ENCODE results near the gene NT5C3A. TPM values are rescaled to one million over a fixed set of nuclear protein-coding genes. Genes with fewer than 3 reads are reported as not detected.

NT5C3A gene
- total RNA-seq, 2 donors from 2014 or later, result 17.5 to 22.1 TPM

DNA sequence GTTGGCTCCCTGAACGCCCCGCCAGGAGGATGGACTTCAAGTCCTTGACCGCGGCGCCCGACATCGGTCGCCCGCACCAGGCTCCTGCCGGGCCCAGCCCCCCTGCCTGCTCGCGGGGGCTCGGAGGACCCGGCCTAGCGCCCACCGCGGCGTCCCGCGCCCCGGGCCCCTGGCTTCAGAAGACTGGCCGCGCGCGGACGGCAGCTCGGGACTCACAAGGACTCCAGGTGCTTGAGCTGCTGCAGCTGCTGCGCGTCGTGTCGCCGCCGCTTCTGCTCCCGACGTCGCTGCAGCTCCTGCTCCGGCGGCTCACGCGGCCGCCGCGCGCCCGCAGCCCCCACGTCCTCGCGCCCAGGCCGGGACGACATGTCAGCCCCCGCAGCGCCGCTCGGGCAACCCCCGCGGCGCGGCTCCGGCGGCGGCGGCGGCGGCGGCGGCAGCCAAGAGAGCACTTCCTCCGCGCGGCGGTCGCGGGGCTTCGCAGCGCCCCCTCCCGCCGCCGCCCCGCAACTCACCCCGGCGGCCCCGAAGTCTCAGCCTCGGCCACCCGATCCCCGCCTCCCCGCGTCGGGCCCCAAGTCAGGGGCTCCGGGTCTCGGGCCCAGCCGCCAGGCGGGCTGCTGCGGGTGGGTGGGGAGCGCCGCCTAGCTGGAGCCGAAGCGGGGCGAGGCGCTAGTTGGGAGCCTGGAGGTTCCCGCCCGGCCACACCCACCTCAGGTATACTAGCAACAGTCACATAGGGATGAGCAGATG is 46.6 kb upstream of the NT5C3A start, which contains the start of gene RP9:
Gene RP9 (minus strand): TSS at position 400 of the 753 bp plus-strand sequence. CDS start 32 bp downstream, at position 368.
- peaks cover 7% of the 10 kb centered on the region for H3K4me1 ChIP-seq (ENCODE audit: control insufficient read depth, insufficient read depth, low read length)
- 0% methylated on average over 9 to 100 of the region's 100 CpGs for WGBS, 2 experiments (ENCODE audit: insufficient coverage in 1 of 2, insufficient read length in 1 of 2)
- H3K27ac ChIP-seq (ENCODE audit: low read depth, low read length), result peak within 1 kb of the TSS; percentile 77
- H3K9me3 ChIP-seq (ENCODE audit: control insufficient read depth, low read length), result no peaks in the 10 kb centered on the region
- peaks cover 4% of the 10 kb centered on the region for H3K36me3 ChIP-seq (ENCODE audit: control insufficient read depth, insufficient read depth, low read length)
- peak within 1 kb of the TSS; percentile 76 for H3K4me3 Mint-ChIP-seq
- no peaks in the 10 kb centered on the region for H3K27me3 ChIP-seq (ENCODE audit: control insufficient read depth, insufficient read depth, low read length, poor library complexity, severe bottlenecking)
- H3K27ac Mint-ChIP-seq, result peak within 1 kb of the TSS; percentile 86
- peak within 1 kb of the TSS; percentile 75 for H3K9ac ChIP-seq (ENCODE audit: extremely low read depth, low read length, poor library complexity, severe bottlenecking)
- peaks cover 26% of the 10 kb centered on the region for H3K4me1 Mint-ChIP-seq
- peak; percentile 94 for DNase-seq
- TF ChIP-seq, protein P1, sequence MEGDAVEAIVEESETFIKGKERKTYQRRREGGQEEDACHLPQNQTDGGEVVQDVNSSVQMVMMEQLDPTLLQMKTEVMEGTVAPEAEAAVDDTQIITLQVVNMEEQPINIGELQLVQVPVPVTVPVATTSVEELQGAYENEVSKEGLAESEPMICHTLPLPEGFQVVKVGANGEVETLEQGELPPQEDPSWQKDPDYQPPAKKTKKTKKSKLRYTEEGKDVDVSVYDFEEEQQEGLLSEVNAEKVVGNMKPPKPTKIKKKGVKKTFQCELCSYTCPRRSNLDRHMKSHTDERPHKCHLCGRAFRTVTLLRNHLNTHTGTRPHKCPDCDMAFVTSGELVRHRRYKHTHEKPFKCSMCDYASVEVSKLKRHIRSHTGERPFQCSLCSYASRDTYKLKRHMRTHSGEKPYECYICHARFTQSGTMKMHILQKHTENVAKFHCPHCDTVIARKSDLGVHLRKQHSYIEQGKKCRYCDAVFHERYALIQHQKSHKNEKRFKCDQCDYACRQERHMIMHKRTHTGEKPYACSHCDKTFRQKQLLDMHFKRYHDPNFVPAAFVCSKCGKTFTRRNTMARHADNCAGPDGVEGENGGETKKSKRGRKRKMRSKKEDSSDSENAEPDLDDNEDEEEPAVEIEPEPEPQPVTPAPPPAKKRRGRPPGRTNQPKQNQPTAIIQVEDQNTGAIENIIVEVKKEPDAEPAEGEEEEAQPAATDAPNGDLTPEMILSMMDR (conservative IDR thresholded peaks at IDR 0.05), result peak; percentile 78
- no peaks in the 10 kb centered on the region for H3K9me3 Mint-ChIP-seq
- H3K36me3 Mint-ChIP-seq (ENCODE audit: low read depth), result no peaks in the 10 kb centered on the region
- peak within 1 kb of the TSS; percentile 95 for H3K4me3 ChIP-seq (ENCODE audit: low read length)
- H3K27me3 Mint-ChIP-seq (ENCODE audit: insufficient read depth), result peaks cover 15% of the 10 kb centered on the region

DNA sequence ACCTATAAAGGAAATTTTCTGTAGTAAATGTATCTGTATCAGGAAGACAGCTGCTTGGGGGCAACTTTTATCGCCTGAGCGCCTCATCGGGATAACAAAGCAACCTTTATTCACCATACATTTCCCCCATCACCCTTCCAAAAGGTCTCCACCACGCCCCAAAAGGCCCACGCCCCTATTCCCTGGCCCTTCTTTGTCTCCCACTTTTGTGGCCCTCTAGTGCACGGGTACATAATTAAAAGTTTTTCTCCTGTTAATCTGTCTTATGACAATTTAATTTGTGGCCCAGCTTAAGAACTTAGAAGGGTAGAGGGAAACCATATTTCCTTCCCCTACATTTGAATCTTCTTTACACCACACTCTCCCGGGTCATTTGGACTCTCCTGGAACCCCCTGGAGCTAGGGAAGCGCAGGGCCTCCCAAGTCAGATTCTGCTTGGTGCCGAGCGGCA is 46.0 kb upstream of the NT5C3A start:
- no peaks in the 10 kb centered on the region for H3K27me3 ChIP-seq (ENCODE audit: control insufficient read depth, insufficient read depth, low read length, poor library complexity, severe bottlenecking)
- H3K27ac ChIP-seq (ENCODE audit: low read depth, low read length), result peak overlapping the region; percentile 77
- WGBS, 2 experiments (ENCODE audit: insufficient coverage in 1 of 2, insufficient read length in 1 of 2), result 0 to 2% methylated on average over 3 to 10 of the region's 10 CpGs

DNA sequence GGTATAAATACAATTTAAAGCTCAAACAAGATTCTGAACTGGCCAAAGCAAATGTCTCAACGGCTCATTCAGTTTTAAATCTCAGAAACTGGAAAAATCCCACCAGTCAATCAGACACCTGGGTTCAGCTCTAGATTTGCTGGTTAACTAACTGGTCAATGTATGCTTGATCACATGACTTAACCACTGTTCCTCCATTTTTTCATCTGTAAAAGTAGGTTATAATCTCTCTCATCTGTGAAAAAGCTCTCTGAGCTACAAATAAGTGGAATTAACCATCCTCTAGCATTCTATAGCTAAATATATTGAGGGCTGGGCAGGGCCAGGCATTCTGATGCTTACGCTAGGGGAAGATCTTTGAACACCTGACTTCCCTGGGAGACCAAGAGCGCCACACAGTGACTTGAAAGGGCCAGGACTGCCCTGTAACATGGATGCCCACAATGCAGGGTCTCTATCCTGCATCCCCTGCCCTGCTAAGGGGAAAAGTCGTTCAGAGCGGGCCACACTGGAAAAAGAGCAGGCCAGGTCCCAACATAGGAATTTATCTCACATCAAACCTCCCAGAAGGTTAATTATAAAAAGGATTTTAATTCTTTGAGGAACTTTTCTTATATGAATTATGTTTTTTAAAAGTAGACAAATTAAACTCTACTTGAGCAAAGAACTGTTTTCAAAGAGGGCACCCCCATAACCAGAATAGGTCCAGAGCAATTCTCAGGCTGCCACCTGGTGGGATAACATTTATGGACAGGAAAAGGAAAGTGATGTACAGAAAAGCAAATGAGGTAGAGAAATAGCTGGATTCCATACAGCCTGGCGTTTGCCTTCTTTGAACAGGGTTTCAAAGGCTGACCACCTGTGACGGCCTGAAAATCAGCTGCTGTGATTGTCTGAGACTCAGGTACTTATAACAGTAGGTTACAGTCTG is 44.8 kb upstream of the NT5C3A start:
- Mint-ChIP-seq H3K4me3 (peak overlapping the region; percentile 76), H3K36me3 (ENCODE audit: low read depth) (peaks cover 13% of the 10 kb centered on the region), H3K27ac (peak overlapping the region; percentile 86), H3K4me1 (peaks cover 25% of the 10 kb centered on the region), H3K27me3 (ENCODE audit: insufficient read depth) (peaks cover 8% of the 10 kb centered on the region), H3K9me3 (no peaks in the 10 kb centered on the region)
- Histone ChIP-seq H3K9ac (ENCODE audit: extremely low read depth, low read length, poor library complexity, severe bottlenecking) (no peak overlapping the region), H3K9me3 (ENCODE audit: control insufficient read depth, low read length) (no peaks in the 10 kb centered on the region), H3K27me3 (ENCODE audit: control insufficient read depth, insufficient read depth, low read length, poor library complexity, severe bottlenecking) (no peaks in the 10 kb centered on the region), H3K27ac (ENCODE audit: low read depth, low read length) (no peak overlapping the region), H3K36me3 (ENCODE audit: control insufficient read depth, insufficient read depth, low read length) (peaks cover 11% of the 10 kb centered on the region), H3K4me3 (ENCODE audit: low read length) (peak overlapping the region; percentile 95), H3K4me1 (ENCODE audit: control insufficient read depth, insufficient read depth, low read length) (peaks cover 7% of the 10 kb centered on the region)
- TF ChIP-seq, protein P1 (conservative IDR thresholded peaks at IDR 0.05), result peak; percentile 74
- DNase-seq, result peak; percentile 86
- WGBS, 2 experiments (ENCODE audit: insufficient coverage in 1 of 2, insufficient read length in 1 of 2), result 36 to 58% methylated on average over 4 to 7 of the region's 7 CpGs

More for the DNA sequence above, 46.0 kb upstream of the NT5C3A start:
- peak overlapping the region; percentile 76 for H3K4me3 Mint-ChIP-seq
- TF ChIP-seq, protein P1 (conservative IDR thresholded peaks at IDR 0.05), result peak; percentile 36
- peak overlapping the region; percentile 86 for H3K27ac Mint-ChIP-seq
- Histone ChIP-seq H3K4me3 (ENCODE audit: low read length) (peak overlapping the region; percentile 95), H3K9ac (ENCODE audit: extremely low read depth, low read length, poor library complexity, severe bottlenecking) (peak overlapping the region; percentile 75), H3K4me1 (ENCODE audit: control insufficient read depth, insufficient read depth, low read length) (peaks cover 7% of the 10 kb centered on the region), H3K36me3 (ENCODE audit: control insufficient read depth, insufficient read depth, low read length) (peaks cover 4% of the 10 kb centered on the region), H3K9me3 (ENCODE audit: control insufficient read depth, low read length) (no peaks in the 10 kb centered on the region)
- peaks cover 2% of the 10 kb centered on the region for H3K36me3 Mint-ChIP-seq (ENCODE audit: low read depth)
- DNase-seq, result no peak
- no peaks in the 10 kb centered on the region for H3K9me3 Mint-ChIP-seq
- peaks cover 13% of the 10 kb centered on the region for H3K27me3 Mint-ChIP-seq (ENCODE audit: insufficient read depth)
- peaks cover 26% of the 10 kb centered on the region for H3K4me1 Mint-ChIP-seq

All from endodermal cell (in vitro differentiated cells).